DMS153 treated with DMSO at 0.1 percent for 48 hours (cell line): ENCODE data around the gene APOF.
A peak's percentile ranks its signal among the peaks of the same experiment; 100 is the strongest.
"Not testable (repeated sequence)": the region's sequence is repeated elsewhere in the genome, so short reads cannot be mapped to it uniquely, and the experiment has no call there.

ENCODE experiments used
- DNase-seq: peaks from one replicate; lab custom pipeline; 2025; ENCODE audit not compliant: unreplicated experiment; lab: John Stamatoyannopoulos, UW

APOF gene

DNA sequence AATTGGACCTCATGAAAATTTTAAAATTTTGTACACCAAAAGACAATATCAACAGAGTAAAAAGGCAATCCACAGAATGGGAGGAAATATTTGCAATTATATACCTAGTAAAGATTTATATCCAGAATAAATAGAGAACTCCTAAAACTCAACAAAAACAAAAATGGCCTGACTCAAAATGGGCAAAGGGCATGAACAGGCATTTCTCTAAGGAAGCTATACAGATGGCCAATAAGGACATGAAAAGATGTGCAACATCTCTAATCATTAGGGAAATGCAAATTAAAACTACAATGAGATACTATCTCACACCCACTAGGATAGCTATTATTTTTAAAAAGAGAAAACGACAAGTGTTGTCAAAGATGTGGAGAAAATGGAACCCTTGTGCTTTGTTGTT is 10.9 kb upstream of the APOF start:
- no peak for DNase-seq

DNA sequence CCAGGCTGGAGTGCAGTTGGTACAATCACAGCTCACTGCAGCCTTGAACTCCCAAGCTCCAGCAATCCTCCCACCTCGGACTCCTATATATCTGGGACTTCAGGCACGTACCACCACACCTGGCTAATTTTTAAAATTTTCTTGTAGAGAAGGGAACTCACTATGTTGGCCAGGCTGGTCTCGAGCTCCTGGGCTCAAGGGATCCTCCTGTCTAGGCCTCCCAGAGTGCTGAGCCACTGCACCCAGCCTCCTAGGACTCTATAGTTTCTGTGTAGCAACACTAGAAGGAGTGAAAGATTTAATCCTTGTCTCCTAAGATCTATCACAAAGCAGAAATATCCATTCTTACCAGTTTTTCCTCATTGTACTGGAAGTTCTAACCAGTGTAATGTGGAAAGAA is 4.3 kb upstream of the APOF start:
- no peak for DNase-seq

DNA sequence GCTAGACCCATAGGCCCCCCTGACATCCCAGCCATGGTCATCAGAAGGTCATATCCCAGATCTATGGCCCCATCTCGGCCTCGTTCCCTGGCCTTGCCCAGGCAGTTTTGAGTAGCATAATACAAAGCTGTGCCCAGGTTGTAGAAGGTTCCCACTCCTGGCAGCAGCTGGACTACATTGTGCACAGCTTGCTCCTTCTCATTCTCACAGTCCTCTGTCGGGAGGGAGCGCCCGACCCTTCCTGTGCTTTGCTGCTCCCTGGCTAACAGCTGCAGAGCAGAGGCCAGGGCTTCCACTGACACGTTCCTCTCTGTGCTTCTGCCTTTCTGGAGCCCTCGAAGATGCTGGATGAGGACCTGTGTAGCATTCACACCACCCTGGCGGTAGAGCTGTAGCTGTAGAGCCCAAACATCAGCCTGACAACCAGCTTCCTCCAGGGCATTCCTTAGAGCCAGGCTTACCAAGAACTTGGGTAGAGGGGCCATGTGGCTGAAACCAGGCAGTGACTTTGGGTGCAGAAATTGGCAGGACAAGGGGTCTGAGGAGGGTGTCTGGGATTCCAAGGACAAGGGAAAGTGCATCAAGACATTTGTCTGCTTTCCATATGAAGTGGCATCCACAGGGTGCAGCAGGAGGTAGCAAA is 1.0 kb downstream of the APOF start:
- no peak for DNase-seq

DNA sequence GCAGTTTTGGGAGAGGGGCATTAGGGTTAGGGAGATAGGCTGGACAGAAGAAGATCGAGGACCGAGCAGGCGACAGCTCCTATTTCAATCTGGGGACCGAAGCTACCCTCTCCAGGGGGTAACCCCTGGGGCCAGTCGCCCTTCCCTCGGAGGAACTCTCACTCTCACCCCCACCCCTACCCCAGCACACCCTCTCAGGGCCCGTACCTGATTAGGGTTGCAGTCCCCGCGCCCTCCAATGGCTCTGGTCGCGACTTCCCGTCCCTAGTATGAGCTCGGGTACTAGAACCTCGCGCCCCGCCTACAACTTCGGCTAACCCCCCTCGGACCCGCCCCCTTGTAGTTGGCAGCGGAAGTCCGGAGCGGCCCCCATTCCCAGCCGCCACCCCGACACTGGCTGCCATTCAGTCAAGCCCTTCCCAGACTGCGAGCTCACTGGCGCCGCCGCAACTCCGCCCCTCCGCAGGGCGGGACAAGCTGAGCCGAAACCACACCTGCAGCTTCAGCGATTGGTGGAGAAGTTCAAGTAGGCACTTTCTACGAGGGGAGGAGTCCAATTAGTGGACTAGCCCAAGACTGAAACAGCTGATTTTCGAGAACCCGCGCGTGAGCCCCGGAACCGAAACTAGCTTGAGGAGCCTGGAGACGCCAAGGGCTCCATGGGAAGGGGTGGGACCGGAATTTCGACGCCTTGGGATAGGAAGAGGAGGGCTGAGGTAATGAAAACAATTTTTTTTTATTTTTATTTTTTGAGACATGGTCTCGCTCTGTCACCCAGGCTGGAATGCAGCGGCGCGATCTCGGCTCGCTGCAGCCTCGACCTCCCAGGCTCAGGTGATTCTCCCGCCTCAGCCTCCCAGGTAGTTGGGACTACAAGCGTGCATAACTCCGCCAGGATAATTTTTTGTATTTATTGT is 2.5 kb downstream of the APOF start, which contains the start of gene STAT2:
Gene STAT2 (minus strand): TSS at position 257 of the 917 bp plus-strand sequence. CDS start 3,536 bp downstream, outside the sequence.
- peak; percentile 99 for DNase-seq

DNA sequence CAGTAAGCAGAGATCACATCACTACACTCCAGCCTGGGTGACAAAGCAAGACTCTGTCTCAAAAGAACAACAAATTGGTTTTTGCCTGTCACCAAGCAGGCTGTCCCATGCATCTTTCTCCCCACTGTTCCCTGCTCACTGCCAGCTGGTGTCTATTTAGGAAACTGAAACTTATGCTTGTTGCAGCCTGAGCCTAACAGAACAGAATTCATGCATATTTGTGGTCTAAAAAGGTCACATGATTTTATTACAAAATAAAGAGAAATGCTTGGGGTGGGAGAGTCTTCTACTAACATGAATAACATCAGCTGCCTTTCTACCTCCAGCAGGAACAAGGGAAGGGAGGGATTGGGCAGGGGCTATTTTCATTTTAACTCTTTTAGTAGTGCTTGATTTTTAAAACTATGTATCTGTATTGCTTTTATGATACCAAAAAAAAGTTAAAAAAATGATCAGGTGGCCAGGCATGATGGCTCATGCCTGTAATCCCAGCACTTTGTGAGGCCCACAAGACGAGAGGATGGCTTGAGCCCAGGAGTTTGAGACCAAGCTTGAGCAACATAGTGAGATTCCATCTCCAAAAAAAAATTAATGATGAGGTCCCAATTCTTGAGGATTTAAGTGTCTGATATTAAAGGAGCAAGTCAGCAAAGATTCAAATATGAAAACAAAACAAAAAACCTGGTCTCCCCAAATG is 3.7 kb downstream of the APOF start:
- DNase-seq = no peak

DNA sequence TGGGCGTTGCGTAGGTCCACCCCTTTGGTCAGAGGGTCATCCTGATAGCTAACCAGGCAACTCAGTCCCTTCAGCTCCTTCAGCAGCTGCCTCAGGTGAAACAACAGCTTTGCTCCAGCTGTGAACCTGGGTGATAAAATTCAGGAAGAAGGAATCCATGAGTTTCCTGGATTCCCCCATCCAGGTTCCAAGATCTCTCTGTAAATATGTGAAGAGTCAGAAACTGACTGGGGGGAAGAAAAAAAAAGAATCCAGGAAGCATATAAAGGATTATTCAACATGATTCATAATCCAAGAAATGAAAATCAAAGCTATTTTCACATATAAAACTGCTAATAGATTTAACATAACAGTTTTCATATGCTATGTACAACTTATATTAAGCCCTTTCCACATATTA is 11.3 kb downstream of the APOF start:
- DNase-seq = no peak

DNA sequence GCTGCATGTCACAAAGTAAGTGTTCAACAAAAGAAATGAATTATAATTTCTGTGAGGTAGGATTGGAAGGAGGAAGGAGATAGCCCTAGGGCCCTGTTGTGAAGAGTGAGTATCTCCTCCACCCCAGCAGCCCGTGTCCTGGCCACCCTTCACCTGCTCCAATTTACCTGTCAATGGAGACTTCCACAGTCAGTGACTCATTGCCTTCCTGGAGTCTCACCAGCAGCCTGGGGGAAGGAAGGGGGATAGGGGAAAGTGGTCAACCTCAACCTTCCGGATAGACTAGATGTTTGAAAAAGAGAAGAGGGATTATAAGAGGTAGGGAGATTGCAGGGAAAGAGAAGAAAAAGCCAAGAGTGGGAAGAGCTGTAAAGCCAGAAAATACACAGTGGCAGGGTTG is 12.0 kb downstream of the APOF start:
- DNase-seq = no peak

DNA sequence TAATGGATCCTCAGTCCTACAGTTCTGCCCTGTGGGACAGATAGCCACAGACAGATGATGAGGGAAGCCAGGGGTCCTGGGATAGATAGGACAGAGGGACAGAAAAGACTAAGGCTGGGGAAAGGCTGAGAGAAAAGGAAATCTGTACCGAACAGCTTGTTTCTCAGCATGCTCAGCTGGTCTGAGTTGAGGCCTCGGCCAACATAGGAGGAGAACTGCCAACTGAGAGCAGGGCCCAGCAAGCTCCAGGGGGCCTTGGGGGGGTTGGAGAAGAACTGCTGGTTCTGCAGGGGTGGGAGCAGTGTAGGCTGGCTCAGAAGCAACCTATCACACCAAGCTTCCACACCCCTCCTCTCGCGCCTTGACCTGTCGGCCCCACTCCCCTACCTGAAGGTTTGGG is 13.9 kb downstream of the APOF start:
- DNase-seq = no peak

DNA sequence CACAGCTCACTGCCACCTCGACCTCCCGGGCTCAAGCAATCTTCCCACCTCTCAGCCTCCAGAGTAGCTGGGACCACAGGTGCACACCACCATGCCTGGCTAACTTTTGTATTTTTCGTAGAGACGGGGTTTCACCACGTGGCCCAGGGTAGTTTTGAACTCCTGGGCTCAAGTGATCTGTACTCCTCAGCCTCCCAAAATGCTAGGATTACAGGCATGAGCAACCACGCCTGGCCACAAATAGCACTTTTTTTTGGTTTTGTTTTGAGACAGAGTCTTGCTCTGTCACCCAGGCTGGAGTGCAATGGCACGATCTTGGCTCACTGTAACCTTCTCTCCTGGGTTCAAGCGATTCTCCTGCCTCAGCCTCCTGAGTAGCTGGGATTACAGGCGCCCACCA is 15.4 kb downstream of the APOF start:
- not testable (repeated sequence) for DNase-seq

DNA sequence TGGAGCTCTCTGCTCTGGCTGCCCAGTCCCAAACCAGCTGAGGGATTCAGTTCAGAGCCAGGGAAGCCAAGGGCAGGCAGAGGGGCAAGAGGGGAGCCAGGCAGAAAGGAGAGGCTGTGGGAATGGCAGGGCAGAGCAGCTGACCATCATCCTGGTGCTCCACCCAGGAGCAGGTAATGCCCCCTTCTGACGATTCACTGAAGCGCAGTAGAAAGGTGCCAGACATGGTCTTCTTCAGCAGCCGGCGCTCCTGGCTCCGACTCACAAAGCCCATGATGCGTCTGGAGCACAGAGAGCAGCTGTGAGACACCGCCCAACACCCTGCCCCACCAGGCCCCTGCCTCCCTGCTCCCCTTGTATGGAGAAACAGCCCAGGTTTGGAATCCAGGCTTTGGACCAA is 16.0 kb downstream of the APOF start:
- DNase-seq = no peak

DNA sequence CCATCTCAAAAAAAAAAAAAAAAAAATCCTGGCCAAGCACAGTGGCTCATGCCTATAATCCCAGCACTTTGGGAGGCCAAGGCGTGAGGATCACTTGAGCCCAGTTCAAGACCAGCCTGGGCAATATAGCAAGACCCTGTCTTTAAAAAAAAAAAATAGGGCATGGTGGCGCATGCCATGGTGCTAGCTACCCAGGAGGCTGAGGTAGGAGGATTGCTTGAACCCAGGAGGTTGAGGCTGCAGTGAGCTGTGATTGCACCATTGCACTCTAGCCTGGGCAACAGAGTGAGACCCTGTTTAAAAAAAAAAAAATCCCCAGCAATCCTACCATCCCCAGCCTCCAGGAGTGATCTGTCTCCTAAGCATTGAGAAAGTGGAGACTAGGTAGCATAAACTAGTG is 20.4 kb downstream of the APOF start:
- not testable (repeated sequence) for DNase-seq

DNA sequence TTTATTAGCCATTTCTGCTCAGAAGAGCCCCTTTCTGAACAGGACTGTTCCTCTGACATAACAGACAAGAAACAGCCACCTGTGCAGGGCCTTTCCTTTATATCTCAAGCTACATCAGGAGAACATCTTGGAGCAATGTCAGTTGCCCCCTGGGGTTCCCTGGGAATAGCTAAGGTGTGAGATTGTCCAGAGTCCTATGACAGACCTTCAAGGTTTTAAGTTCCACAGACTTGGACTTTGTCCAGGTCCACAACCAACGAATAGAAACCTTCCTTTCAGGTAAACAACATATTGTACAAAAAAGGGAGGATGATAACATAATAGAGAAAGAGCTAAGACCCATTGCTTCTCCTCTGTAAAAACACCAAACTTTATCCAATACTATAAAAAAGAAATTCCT is 21.0 kb downstream of the APOF start:
- DNase-seq = no peak

DNA sequence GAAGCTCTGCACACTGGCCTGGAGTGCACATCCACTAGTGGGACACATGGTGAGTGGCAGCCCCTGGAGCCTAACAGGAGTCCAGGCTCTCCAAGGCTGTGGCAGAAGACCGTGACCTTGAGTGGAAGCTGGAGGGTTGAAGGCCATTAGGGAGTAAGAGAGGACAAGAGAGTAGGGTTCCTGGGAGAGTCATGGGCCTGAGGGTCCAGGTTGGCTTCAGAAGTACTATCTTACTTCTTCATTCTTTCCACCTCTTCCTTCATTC is 23.6 kb downstream of the APOF start:
- DNase-seq = no peak

DNA sequence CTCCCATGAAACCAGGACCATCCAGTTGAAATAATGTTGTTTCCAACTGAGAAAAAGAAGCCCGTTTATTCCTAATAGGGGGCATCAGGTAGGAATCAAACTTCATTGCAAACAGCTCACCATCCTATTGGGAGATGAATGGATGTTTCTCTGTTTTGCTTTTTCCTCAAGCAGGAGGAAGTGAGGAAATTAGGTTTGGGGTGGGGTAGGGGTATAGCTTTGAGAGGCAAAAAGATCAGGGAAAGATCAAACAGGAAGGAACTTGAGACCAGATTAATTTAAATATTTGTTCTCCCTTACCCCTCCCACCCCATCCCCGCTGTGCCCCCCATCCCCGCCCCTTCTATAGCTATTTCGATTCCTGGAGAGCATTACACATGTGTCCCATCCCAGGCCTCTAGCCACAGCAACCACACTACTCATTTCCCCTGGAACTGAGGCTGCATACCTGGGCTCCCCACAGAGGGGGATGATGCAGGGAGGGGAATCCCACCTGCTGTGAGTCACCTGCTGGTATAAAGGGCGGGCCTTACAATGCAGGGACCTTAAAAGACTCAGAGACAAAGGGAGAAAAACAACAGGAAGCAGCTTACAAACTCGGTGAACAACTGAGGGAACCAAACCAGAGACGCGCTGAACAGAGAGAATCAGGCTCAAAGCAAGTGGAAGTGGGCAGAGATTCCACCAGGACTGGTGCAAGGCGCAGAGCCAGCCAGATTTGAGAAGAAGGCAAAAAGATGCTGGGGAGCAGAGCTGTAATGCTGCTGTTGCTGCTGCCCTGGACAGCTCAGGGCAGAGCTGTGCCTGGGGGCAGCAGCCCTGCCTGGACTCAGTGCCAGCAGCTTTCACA is 24.1 kb downstream of the APOF start, which contains the start of gene IL23A:
Gene IL23A (plus strand): TSS at position 577 of the 850 bp plus-strand sequence. CDS start 161 bp downstream, at position 738.
- DNase-seq = peak; percentile 14

DNA sequence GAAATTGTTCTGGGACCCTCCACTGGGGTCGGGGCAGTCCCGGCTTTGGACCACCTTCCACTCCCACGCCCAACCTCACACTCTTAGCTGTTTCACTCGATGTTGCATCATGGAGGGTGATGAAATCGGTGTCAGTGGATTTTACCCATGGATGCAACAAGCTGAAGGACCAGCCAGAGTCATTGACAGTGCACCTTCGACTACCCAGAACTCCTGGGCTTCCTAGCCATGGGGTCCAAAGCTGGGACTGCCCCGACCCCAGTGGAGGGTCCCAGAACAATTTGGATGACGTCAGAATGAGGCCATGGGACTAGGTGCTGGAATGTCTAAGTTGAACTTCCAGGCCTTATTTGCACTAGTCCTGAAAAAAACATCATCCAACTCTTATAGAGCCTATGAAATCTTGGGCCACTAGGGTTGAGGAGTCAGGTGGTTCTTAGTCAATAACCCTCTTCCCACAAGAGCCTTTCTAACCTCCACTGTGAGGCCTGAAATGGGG is 24.9 kb downstream of the APOF start:
- DNase-seq = no peak

DNA sequence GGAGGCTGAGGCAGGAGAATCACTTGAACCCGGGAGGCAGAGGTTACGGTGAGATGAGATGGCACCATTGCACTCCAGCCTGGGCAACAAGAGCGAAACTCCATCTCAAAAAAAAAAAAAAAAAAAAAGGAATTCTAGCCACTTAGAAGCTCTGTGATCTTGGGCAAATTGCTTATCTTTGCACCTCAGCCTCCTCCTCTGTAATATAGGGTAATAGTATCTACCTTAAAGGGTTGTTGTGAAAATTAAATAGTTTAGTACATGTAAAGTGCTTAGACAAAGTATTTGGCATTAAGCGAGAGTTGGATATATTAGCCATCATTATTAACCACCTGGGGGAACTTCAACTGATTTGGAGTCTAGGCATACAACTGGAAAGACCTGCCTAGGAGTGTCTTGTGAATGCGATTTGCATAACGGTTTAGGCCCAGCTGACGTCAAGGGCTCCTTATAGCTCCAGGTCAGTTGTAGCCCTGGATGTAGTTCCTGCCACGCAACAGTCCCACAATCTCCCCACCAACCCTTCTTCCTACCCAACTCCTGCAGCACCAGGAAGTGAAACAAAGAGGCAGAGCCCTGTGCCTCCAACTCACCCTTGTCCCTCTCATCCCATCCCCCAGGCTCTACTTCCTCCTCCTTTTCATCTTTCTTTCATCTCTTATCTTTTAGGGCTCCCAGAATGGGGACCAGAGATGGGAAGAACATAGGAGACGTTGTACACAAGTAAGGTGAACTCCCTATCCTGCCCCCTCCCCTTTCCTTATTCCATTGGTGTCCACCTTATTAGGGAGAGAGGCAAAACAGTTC is 26.1 kb downstream of the APOF start:
- no peak for DNase-seq

DNA sequence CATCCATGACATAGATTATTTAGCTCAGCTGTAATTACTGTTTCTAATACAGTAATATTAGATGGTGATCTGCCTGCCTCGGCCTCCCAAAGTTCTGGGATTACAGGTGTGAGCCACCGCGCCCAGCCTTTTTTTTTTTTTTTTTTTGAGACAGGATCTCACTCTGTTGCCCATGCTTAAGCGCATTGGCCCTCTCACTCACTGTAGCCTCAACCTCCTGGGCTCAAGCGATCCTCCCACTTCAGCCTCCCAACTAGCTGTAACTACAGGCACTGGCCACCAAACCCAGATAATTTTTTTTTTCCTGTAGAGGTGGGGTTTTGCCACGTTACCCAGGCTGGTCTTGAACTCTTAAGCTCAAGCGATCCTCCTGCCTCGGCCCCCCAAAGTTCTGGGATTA is 27.1 kb downstream of the APOF start:
- not testable (repeated sequence) for DNase-seq

DNA sequence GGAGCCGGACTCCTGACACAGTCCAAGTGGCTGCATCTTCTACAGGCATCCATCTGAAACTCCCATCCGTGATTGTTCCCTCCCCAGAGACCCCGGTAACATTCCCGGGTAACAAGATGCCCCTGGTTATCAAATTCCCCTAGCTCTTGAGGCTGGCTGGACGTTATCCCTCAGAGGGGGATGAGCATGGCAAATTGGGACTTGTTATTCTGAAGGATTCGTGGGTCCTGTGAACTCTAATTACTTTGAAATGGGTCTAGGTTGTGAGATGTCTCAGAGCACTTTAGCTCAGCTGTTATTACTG is 28.2 kb downstream of the APOF start:
- DNase-seq = no peak

DNA sequence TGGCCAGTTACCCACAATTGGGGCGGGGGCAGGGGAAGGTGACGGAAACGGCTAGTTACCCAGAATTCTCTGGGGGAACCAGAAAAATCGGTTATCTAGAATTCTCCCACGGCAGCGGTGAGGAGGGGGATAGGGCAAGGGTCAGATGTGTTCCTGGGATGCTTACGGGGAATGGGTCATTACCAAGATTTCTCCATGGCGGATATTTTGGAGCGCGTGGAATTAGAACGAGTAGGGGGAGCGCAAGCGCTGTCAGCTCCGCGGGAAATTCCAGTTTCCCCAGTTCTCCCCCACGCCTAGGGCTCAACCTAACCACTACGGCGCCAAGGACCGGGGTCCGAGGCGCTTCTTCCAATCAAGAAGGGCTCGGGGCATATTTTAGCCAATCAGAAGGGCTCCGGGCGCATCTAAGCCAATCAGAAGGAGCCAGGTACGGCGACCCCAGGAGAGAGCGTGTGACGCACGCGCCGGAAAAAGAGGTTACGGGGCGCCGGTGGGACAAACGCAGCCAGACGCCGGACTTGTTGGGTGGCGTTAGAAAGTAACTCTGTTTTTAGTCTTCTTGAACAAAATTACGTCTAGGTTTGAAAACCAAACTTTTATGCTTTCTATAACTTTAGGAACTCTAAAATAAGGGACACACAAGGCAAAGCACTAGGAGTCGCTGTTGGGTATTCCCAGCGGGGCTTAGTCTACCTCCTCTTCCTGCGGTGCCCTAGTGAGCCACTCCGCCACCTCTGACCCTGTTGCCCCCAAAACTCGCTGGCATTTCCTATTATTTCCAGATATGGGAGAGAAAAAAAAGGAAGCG is 28.8 kb downstream of the APOF start, which contains the start of gene PAN2:
Gene PAN2 (minus strand): TSS at position 322 of the 811 bp plus-strand sequence. CDS start 906 bp downstream, outside the sequence.
- peak; percentile 93 for DNase-seq
